Activated CD4-positive, alpha-beta T cell treated with anti-CD3 and anti-CD28 coated beads for 48 hours (primary cell): Measurements from ENCODE around the gene POU2F3.
A peak's percentile ranks its signal among the peaks of the same experiment; 100 is the strongest.

Source experiments
- DNase-seq: peaks from one replicate; pipeline ENCODE4 v3.0.0-alpha.2; 2020

POU2F3 gene

DNA sequence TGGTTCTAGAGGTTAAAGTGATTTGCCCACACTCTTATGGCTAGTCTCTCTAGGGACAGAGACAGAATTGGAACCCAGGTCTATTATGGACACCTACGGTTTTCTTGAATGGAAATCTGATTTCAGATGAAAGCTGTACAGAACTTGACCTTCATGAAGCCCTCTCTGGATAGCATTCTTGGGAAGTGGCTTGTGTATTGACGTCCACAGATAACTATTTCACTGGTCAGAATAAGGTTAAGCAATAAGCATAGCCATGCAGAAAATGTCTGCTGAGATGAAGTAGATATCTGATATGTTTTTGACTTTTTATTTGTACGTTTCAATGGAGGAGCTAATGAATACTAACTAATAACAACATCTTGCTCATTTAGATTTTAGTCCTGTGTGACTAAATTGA lies 86.3 kb downstream of the POU2F3 start:
- DNase-seq: no peak

DNA sequence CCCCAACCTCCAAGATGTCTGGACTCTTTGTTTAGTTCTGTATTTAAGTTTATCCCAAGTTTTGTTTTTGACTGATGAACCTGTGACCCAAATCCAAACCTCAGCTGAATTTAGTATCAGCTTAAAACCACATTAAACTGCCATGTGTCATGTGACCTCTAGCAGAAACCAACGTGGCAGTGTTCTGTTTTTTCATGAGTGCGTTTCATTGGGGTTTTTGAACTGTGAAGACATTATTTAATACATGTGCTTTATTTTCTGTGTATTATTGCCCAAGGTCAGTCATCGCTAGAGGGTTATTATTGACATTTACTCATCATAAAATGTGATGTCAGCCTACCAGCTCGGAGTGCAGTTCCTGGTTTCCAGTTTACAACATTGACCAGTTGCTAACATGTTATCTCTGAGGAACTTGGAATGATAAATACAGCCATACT lies 86.9 kb downstream of the POU2F3 start:
- no peak for DNase-seq

DNA sequence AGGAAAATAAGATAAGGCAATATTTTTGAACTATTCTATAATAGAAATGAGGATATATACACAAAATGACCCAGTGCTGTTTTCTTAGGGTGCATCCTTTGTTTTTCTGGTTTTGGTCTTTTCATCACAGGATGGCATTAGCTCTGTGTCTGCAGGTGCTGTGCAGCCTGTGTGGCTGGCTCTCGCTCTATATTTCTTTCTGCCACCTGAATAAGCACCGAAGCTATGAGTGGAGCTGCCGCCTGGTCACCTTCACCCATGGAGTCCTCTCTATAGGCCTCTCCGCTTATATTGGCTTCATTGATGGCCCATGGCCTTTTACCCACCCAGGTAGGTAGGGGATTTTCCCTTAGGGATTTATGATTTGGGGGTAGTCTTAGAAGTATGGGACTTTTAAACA lies 87.4 kb downstream of the POU2F3 start:
- no peak for DNase-seq

- no peak for DNase-seq
Observed at GRCh38 chr11:120329556-120329955, 89.6 kb downstream of the POU2F3 start.

GRCh38 chr11:120330045-120330444 lies 90.1 kb downstream of the POU2F3 start:
- DNase-seq: no peak

DNA sequence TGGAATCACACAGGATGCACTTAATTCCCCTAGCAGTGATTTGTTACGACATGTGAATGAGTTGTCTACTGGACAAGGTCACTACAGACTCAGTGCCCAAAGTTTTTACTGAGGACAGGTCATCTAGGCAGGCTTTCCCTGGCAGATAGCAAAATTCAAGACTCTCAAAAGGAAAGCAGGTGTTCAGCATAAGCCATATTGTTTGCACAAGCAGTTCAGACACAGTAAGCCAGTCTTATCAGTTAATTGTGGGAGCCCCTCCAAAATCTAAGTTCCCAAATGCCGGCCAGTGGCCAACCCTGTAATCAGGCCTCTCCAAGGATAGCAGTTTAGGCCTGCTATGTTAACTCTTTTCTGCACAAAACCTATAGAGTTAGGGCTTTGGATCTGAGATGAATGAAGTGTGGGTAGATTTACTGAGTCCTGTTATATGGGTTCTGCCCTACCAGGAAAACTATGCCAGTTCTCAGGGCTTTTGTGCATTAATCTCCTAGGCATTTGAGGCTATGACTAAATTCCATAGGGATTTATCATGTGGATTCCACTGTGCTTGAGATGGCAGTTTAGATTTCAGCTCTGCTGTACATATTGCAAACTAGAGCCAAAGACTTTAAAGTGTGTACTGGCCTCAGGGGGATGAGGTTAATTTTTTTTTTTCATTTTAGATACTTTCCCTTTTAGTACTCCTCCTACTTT lies 91.5 kb downstream of the POU2F3 start:
- DNase-seq: no peak

GRCh38 chr11:120332822-120333716 lies 93.1 kb downstream of the POU2F3 start:
- no peak for DNase-seq

DNA sequence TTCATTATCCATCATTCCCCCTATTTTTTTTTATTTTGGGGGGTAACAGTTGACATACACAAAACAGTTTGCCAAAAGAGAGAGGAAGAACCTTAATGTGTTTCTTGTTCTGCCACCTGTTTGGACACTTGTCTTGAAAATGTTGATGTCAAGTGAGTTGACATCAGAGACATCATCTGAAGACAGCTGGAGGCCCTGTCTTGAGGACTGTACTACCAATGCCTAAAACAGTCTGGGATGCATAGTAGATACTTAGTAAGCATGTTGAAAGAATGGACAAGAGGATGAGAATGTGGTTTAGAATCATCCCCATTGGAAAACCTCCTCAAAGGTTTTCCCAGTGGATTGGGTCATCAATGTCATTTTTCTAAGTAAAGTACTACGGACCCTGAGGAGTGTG lies 93.9 kb downstream of the POU2F3 start:
- no peak for DNase-seq

- no peak for DNase-seq
Observed at GRCh38 chr11:120334332-120334731, 94.4 kb downstream of the POU2F3 start.

DNA sequence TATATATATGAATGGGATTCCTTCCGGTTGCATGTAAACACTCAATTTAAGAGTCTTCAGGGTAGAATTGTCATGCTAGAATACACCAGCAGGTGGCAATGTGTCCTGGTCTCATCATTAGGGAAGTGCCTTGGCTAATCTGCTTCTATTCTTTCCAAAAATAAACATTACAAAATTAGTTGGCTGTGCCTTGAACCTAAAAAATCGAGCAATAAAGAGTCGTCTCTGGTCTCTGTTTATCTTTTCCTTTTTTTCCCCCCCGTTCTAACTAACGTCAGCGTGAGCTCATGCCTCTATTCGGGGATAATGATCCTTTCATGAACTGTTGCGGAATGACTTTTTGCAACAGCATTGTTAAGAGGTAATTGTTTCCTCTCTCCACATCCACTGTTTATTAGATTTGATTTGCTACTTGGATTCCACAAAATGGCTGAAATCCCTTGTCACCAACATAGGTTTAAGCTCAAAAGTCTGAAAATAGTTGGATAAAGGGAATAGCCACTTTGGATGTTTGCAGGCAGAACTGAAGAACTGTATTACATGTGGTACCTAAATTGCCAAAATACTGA lies 95.0 kb downstream of the POU2F3 start:
- DNase-seq: peak; percentile 65

DNA sequence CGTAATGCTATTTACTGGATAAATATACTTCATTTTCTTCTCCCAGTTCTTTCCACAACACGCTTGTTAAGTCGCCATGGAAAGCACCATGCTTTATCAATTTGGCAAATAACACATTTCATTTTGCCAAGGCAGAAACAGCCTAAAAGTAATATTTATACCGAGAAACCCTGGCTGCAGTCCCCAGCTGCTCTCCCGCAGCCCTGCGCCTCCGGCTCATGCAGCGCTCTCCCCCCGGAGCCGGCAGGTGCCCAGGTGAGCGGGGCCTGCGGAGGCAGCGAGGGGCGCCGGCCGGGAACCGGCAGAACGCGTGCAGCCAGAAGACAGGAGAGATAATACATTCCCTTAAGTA lies 95.6 kb downstream of the POU2F3 start:
- peak; percentile 26 for DNase-seq

GRCh38 chr11:120335908-120336640 lies 96.1 kb downstream of the POU2F3 start, which contains the start of gene ARHGEF12:
TSS of gene ARHGEF12 (plus strand) at chr11:120336413. CDS start at chr11:120337244, 831 bp downstream.
- peak; percentile 88 for DNase-seq

- peak; percentile 53 for DNase-seq
Observed at GRCh38 chr11:120336641-120337354, 96.9 kb downstream of the POU2F3 start.

GRCh38 chr11:120337355-120338106 lies 97.6 kb downstream of the POU2F3 start:
- no peak for DNase-seq

- no peak for DNase-seq
Observed at GRCh38 chr11:120338107-120338933, 98.4 kb downstream of the POU2F3 start.

DNA sequence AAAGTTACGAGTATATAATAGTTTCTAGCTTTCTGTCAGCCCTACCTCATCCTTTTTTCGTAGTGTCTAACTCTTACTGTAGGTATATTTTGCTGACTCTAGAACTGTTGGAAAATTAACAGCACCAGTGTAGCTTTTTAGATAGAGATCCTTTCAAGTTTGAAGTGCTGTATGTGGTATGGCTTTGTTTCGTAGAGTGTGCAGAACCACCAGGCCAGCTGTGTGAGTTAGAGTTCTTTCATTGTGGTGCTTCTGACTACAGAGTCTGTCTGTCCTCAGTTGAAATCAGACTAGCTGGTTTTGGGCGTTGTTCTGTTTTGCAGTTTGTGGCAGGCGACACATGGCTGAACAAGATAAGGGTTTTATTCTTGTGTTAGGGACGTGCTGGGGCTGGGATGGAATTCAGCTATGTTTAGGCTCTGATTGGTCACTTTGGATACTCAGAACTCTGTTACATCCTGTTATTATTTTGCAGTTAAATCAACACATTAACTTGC lies 99.5 kb downstream of the POU2F3 start:
- DNase-seq: no peak

DNA sequence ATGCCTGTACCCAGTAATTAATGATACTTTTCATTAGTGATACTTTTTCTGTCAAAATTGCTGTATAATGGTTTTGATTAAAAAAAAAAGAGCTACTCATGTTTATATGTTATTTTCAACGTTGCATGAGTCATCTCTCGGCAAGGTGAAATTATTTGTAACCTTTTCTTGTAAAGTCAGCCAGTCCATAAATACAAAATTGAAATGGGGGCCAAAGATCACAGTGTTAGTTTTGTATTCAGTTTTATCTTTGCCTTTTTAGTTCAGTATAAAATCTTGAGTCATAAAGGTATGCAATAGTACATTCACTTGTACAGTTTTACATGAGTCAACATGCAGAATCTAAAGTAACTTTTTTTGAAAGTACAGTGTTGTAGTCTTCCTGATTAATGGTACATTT lies 100.6 kb downstream of the POU2F3 start:
- DNase-seq: no peak

DNA sequence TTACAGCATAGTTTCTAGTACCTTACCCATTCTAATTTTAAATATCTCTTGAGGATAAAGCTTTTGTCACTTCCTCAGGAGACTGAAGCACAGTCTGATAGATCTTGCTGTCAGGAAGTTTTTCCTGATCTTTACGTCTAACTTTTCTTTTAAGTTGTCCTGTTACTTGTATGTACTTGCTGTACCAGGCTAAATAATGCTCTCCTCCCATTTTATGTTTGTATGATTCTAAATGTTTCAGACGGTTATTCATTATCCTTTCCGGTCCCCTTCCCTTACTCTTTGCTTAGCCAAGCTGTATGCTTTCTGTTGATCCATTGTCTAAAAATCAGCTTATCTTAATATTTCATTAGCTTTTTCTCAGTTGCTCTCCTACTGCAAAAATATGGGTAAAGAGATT lies 102.3 kb downstream of the POU2F3 start:
- DNase-seq: no peak

GRCh38 chr11:120342678-120343077 lies 102.7 kb downstream of the POU2F3 start:
- no peak for DNase-seq

DNA sequence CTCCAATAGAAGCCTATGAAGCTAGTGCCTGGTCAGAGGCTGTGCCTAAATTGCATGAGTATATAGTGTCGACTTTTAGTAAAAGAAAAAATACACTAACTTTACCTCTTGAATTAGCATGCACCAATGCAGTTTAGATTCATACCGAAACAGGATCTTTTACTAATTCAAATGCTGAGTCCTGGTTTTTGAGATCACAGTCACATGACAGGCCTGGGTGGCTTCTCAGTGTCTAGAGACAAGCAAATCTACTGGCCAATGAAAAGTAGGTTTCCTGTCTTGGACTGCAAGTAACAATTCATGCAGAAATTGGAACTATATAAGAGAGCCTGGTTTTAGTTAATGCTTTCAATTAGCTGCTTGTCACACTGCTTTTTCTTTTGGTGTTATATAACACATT lies 103.5 kb downstream of the POU2F3 start:
- no peak for DNase-seq
